RWPE2 (cell line): Measurements from ENCODE around the gene MOCOS.

Experiments used
- ATAC-seq: fragments of 200-7000 bp; cut with Tn5 transposase; 3 replicates; pipeline ENCODE4 v1.9.1; 2021; ENCODE audit warnings: low read depth
- DNase-seq: peaks from one replicate; pipeline ENCODE4 v3.0.0-alpha.2; 2020; ENCODE audit warnings: low spot score
- H3K27ac ChIP-seq: fragments of 450-650 bp; 2 replicates; pipeline ENCODE4 v1.5.1; 2017; ENCODE audit warnings: mild to moderate bottlenecking; ENCODE audit not compliant: poor library complexity, severe bottlenecking
- H3K27me3 ChIP-seq: fragments of 250-450 bp; sonication (Bioruptor Pico); 2 replicates; pipeline ENCODE4 v1.5.1; 2021; ENCODE audit warnings: mild to moderate bottlenecking, moderate library complexity; ENCODE audit not compliant: insufficient read depth, poor library complexity, severe bottlenecking
- H3K36me3 ChIP-seq: fragments of 250-450 bp; sonication (Bioruptor Pico); 2 replicates; pipeline ENCODE4 v1.5.1; 2020; ENCODE audit warnings: low read depth, mild to moderate bottlenecking, moderate library complexity
- H3K4me1 ChIP-seq: fragments of 250-450 bp; sonication (Bioruptor Pico); 2 replicates; pipeline ENCODE4 v1.5.1; 2021; ENCODE audit warnings: mild to moderate bottlenecking, moderate library complexity; ENCODE audit not compliant: insufficient read depth, poor library complexity, severe bottlenecking
- H3K4me3 ChIP-seq: fragments of 250-450 bp; sonication (Bioruptor Pico); 2 replicates; pipeline ENCODE4 v1.5.1; 2021; ENCODE audit warnings: mild to moderate bottlenecking, moderate library complexity; ENCODE audit not compliant: severe bottlenecking
- H3K9me3 ChIP-seq: fragments of 250-450 bp; sonication (Bioruptor Pico); 2 replicates; pipeline ENCODE4 v1.5.1; 2021; ENCODE audit warnings: mild to moderate bottlenecking, moderate library complexity; ENCODE audit not compliant: severe bottlenecking
- CTCF ChIP-seq: fragments of 450-650 bp; IDR thresholded peaks from one replicate; pipeline ENCODE4 v1.5.1; 2017; ENCODE audit warnings: mild to moderate bottlenecking, moderate library complexity; ENCODE audit not compliant: poor library complexity, severe bottlenecking

The MOCOS gene

GRCh38 chr18:36181898-36182506 is 5.3 kb upstream of the MOCOS start:
- DNase-seq (no peak), ATAC-seq (no peak)
- Histone ChIP-seq H3K36me3 (no peaks in the 10 kb centered on the region), H3K9me3 (no peaks in the 10 kb centered on the region), H3K27ac (no peak overlapping the region), H3K27me3 (no peaks in the 10 kb centered on the region), H3K4me3 (no peak overlapping the region), H3K4me1 (no peaks in the 10 kb centered on the region)
- no peak for TF ChIP-seq CTCF

- no peaks in the 10 kb centered on the region for H3K4me1 ChIP-seq
These were observed 4.3 kb upstream of the MOCOS start for GRCh38 chr18:36183033-36183432.

GRCh38 chr18:36183987-36184386 is 3.3 kb upstream of the MOCOS start:
- no peaks in the 10 kb centered on the region for H3K27me3 ChIP-seq
- H3K36me3 ChIP-seq: peaks cover 6% of the 10 kb centered on the region; the same call in 1 of the 2 replicates
- H3K27ac ChIP-seq: no peak overlapping the region
- no peak for ATAC-seq
- peaks cover 6% of the 10 kb centered on the region for H3K4me1 ChIP-seq
- H3K4me3 ChIP-seq: no peak overlapping the region
- no peak for DNase-seq
- TF ChIP-seq CTCF: no peak
- no peaks in the 10 kb centered on the region for H3K9me3 ChIP-seq

More at GRCh38 chr18:36183033-36183432, 4.3 kb upstream of the MOCOS start:
- ATAC-seq (no peak), DNase-seq (no peak)
- Histone ChIP-seq H3K9me3 (no peaks in the 10 kb centered on the region), H3K27ac (no peak overlapping the region), H3K36me3 (no peaks in the 10 kb centered on the region), H3K4me3 (no peak overlapping the region), H3K27me3 (no peaks in the 10 kb centered on the region)
- TF ChIP-seq CTCF: no peak

- TF ChIP-seq CTCF: no peak
- Histone ChIP-seq H3K4me1 (peaks cover 6% of the 10 kb centered on the region), H3K4me3 (no peak overlapping the region), H3K27ac (no peak overlapping the region), H3K27me3 (no peaks in the 10 kb centered on the region), H3K9me3 (no peaks in the 10 kb centered on the region), H3K36me3 (peaks cover 17% of the 10 kb centered on the region; the same call in 1 of the 2 replicates)
- DNase-seq: no peak
- ATAC-seq: no peak
These were observed 2.1 kb upstream of the MOCOS start for GRCh38 chr18:36185157-36185556.

GRCh38 chr18:36185901-36186460 is 1.3 kb upstream of the MOCOS start:
- no peaks in the 10 kb centered on the region for H3K9me3 ChIP-seq
- H3K4me3 ChIP-seq: no peak overlapping the region
- no peak for DNase-seq
- peaks cover 20% of the 10 kb centered on the region; the same call in 1 of the 2 replicates for H3K36me3 ChIP-seq
- no peak for TF ChIP-seq CTCF
- H3K27me3 ChIP-seq: no peaks in the 10 kb centered on the region
- ATAC-seq: no peak
- H3K27ac ChIP-seq: no peak overlapping the region
- H3K4me1 ChIP-seq: peaks cover 6% of the 10 kb centered on the region
